ENCODE measurements around the gene PACS2. TPM values are rescaled to one million over a fixed set of nuclear protein-coding genes. Genes with fewer than 3 reads are reported as not detected.
"Not testable (repeated sequence)": the region's sequence is repeated elsewhere in the genome, so short reads cannot be mapped to it uniquely, and the experiment has no call there.

The PACS2 gene
- total RNA-seq, 2 donors from 2014 or later = 24.9 to 26.3 TPM

DNA sequence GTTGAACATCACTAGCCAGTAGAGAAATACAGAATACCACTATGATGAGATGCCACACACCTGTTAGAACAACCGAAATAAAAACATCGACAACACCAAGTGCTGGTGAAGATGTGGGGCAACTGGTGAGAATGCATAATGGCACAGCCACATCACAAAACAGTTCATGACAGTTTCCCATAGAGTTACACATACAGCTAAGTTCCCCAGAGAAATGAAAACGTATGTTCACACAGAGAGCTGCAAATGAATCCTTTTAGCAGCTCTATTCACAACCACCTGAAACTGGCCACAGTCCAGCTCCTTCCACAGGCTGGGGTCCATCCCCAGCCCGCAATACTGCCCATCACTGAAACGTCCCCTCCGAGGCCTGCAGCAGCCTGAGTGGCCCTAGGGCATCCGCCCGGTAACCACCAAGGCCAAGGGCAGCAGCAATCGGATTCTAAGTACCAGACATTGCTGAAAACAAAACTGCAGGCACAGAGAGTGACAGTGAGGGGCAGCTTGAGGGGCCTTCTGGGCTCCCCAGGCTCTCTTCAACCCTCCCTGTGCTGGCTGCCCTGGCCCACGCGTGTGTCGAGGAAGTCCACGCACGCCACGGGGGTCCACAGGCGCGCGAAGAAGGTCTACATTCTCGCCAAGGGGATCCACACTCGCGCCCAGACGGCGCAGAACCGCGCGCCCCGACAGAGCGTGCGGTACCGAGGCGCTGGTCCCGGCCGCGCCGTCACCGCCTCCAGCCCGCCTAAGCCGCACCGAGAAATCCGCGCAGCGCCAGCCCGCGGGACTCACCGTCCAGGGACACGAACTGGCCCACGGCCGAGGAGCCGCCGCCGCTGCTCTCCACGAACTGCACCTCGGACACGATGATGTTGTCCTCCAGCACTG, 14.7 kb upstream of the PACS2 start:
- no peaks in the 10 kb centered on the region for H3K9me3 Mint-ChIP-seq
- peak overlapping the region; percentile 92 for H3K4me3 Mint-ChIP-seq
- ATAC-seq (peak; percentile 0 to 10), DNase-seq (ENCODE audit: low spot score) (no peak)
- no peaks in the 10 kb centered on the region for H3K27me3 Mint-ChIP-seq
- H3K27ac Mint-ChIP-seq = peak overlapping the region; percentile 68 to 85
- peaks cover 16 to 27% of the 10 kb centered on the region in 2 donors for H3K4me1 Mint-ChIP-seq (ENCODE audit: low read depth in 2 of 2)
- H3K36me3 Mint-ChIP-seq = no peaks in the 10 kb centered on the region

- no peaks in the 10 kb centered on the region for H3K27me3 Mint-ChIP-seq
- ATAC-seq (peak; percentile 94 to 95), DNase-seq (ENCODE audit: low spot score) (peak; percentile 97)
- H3K36me3 Mint-ChIP-seq = no peaks in the 10 kb centered on the region
- H3K4me1 Mint-ChIP-seq (ENCODE audit: low read depth in 2 of 2) = peaks cover 22 to 32% of the 10 kb centered on the region in 2 donors
- H3K27ac Mint-ChIP-seq = peak within 1 kb of the TSS; percentile 77 to 85
- H3K4me3 Mint-ChIP-seq = peak within 1 kb of the TSS; percentile 92
- no peaks in the 10 kb centered on the region for H3K9me3 Mint-ChIP-seq
Observed at GRCh38 chr14:105300542-105301102, 13.9 kb upstream of the PACS2 start, which contains the start of gene BRF1. Gene BRF1, minus strand, starts transcription at chr14:105301001. Its CDS starts 372 bp downstream, at chr14:105300629.

DNA sequence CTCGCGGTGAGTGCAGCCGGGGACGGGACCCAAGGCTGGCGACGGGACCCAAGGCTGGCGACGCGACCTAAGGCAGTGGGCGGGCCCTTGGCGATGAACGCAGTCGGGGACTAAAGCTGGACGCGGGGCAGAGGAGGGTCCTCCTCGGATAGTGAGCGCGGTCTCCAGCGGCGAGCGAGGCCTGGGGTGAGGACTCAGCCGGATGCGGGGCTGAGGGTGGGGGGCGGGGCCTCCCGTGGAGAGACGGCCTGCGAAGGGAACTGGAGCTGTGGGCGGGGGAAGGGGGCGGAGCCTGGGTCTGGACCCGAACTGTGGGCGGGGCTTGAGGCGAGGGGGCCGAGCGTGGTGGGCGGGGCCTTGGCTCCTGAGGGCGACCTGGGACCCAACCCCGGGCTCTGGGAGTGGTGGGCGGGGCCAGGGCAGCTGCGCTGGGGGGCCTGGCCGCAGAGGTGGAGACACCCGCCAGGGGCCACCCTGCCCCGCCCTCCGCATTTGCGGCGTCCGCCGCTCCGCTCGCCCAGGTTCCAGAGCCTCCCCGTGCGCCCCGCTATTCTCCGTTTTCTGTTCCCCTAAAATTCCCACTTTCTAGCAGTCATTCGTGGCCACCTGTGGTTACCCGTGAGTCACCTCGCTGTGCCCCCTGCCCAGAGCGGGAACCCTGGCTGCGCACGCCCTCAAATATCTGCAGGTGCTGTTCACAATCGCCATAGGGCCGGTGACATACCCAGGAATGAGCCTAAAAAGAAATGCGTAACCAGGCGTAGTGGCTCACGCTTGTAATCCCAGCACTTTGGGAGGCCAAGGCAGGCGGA, 13.2 kb upstream of the PACS2 start:
- ATAC-seq = peak; percentile 88 to 91
- Mint-ChIP-seq H3K27ac (peak overlapping the region; percentile 77 to 80), H3K9me3 (no peaks in the 10 kb centered on the region), H3K27me3 (no peaks in the 10 kb centered on the region), H3K36me3 (no peaks in the 10 kb centered on the region), H3K4me1 (ENCODE audit: low read depth in 2 of 2) (peaks cover 22 to 32% of the 10 kb centered on the region in 2 donors), H3K4me3 (peak overlapping the region; percentile 87)
- DNase-seq (ENCODE audit: low spot score) = peak; percentile 99

DNA sequence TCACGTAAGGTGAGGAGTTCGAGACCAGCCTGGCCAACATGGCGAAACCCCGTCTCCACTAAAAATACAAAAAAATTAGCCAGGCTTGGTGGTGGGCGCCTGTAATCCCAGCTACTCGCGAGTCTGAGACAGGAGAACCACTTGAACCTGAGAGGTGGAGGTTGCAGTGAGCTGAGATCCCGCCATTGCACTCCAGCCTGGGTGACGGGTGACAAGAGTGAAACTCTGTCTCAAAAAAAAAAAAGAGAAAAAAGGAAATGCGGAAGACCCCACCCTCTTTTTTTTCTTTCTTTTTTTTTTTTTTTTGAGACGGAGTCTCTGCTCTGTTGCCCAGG, 12.7 kb upstream of the PACS2 start:
- peak overlapping the region; percentile 77 to 80 for H3K27ac Mint-ChIP-seq
- peaks cover 22 to 32% of the 10 kb centered on the region in 2 donors for H3K4me1 Mint-ChIP-seq (ENCODE audit: low read depth in 2 of 2)
- H3K9me3 Mint-ChIP-seq; H3K36me3 Mint-ChIP-seq; DNase-seq (ENCODE audit: low spot score); H3K27me3 Mint-ChIP-seq; ATAC-seq: not testable (repeated sequence)
- H3K4me3 Mint-ChIP-seq = peak overlapping the region; percentile 87

GRCh38 chr14:105303949-105304348, 10.6 kb upstream of the PACS2 start:
- Mint-ChIP-seq H3K27ac (peak overlapping the region in 1 of 2 donors; percentile 68), H3K36me3 (no peaks in the 10 kb centered on the region), H3K9me3 (no peaks in the 10 kb centered on the region), H3K4me1 (ENCODE audit: low read depth in 2 of 2) (peaks cover 22 to 28% of the 10 kb centered on the region in 2 donors), H3K27me3 (no peaks in the 10 kb centered on the region), H3K4me3 (peak overlapping the region; percentile 18)
- ATAC-seq (no peak), DNase-seq (ENCODE audit: low spot score) (no peak)

DNA sequence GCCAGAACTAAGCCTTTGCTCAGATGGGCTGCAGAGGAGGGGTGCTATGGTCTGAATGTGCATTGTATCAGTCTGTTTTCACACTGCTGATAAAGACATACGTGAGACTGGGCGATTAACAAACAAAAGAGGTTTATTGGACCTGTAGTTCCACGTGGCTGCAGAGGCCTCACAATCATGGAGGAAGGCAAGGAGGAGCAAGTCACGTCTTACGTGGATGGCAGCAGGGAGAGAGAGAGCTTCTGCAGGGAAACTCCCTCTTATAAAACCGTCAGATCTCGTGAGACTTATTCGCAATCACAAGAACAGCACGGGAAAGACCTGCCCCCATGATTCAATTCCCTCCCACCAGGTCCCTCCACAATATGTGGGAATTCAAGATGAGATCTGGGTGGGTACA, 10.0 kb upstream of the PACS2 start:
- Mint-ChIP-seq H3K9me3 (no peaks in the 10 kb centered on the region), H3K36me3 (no peaks in the 10 kb centered on the region), H3K27ac (peak overlapping the region; percentile 76 to 87), H3K27me3 (no peaks in the 10 kb centered on the region), H3K4me3 (no peak overlapping the region), H3K4me1 (ENCODE audit: low read depth in 2 of 2) (peaks cover 17 to 25% of the 10 kb centered on the region in 2 donors)
- ATAC-seq (no peak), DNase-seq (ENCODE audit: low spot score) (no peak)

DNA sequence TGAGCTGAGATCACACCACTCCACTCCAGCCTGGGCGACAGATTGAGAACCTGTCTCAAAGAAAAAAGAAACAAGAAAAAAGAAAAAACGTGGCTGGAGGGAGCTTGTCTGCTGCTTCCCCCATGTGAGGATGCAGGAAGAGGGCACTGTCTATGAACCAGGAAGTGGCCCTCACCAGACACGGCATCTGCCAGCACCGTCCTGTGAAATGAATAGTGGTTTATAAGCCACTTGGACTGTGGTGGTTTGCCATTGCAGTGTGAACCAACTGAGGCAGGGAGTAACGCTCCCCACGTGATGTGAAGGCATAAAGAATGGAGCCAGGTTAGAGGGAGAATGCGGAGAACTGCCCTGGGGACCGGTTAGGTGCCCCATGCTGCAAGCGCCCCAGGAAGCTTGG, 9.2 kb upstream of the PACS2 start:
- Mint-ChIP-seq H3K9me3 (no peaks in the 10 kb centered on the region), H3K4me3 (peak overlapping the region; percentile 26), H3K4me1 (ENCODE audit: low read depth in 2 of 2) (peaks cover 13 to 21% of the 10 kb centered on the region in 2 donors), H3K27ac (peak overlapping the region; percentile 76 to 87), H3K36me3 (no peaks in the 10 kb centered on the region), H3K27me3 (no peaks in the 10 kb centered on the region)
- no peak for ATAC-seq
- no peak for DNase-seq (ENCODE audit: low spot score)

DNA sequence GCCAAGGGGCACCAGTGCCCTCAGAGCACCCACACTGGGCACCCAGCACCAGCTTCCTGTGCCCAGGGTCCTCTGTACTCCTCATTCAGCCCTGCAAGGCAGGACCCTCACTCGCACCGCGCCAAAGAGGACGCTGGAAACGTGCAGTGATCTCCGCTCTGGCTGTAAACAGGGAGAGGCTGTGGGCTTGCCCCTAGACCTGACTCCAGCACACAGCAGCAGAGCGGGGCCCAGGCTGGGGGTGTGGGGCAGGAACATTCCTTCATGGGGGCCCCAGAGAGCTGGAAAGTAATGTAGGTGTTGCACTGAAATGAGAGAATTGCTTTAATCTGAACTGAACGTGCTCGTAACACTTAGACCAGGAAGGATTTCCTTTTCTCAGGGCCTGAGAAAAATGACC, 8.8 kb upstream of the PACS2 start:
- peak overlapping the region; percentile 76 to 87 for H3K27ac Mint-ChIP-seq
- peaks cover 13 to 21% of the 10 kb centered on the region in 2 donors for H3K4me1 Mint-ChIP-seq (ENCODE audit: low read depth in 2 of 2)
- ATAC-seq (no peak), DNase-seq (ENCODE audit: low spot score) (no peak)
- H3K36me3 Mint-ChIP-seq = no peaks in the 10 kb centered on the region
- no peaks in the 10 kb centered on the region for H3K27me3 Mint-ChIP-seq
- H3K4me3 Mint-ChIP-seq = no peak overlapping the region
- H3K9me3 Mint-ChIP-seq = no peaks in the 10 kb centered on the region

GRCh38 chr14:105307052-105307727, 7.4 kb upstream of the PACS2 start:
- no peaks in the 10 kb centered on the region for H3K9me3 Mint-ChIP-seq
- no peak overlapping the region for H3K4me3 Mint-ChIP-seq
- no peaks in the 10 kb centered on the region for H3K27me3 Mint-ChIP-seq
- no peaks in the 10 kb centered on the region for H3K36me3 Mint-ChIP-seq
- no peak overlapping the region for H3K27ac Mint-ChIP-seq
- ATAC-seq = no peak
- peaks cover 13 to 18% of the 10 kb centered on the region in 2 donors for H3K4me1 Mint-ChIP-seq (ENCODE audit: low read depth in 2 of 2)
- DNase-seq (ENCODE audit: low spot score) = no peak

DNA sequence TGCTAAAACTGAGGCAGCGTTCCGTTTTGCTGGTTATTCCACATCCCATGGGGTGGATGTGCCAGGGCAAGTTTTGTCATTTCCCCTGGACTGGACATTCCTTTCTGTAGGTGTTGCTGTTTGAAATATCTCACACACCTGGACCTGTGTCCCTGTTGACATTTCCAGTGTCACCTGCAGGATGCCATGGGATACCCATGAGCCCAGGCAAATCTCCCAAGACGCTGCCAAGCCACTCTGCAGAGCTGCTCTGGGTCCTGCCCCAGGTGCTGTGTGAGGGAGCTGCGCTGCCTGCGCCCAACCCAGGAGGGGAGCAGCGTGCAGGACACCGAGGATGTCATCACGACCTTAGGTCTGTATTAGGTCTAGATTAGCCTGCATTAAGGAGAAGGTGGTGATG, 5.2 kb upstream of the PACS2 start:
- Mint-ChIP-seq H3K27ac (no peak overlapping the region), H3K27me3 (no peaks in the 10 kb centered on the region), H3K36me3 (no peaks in the 10 kb centered on the region), H3K4me1 (ENCODE audit: low read depth in 2 of 2) (peaks cover 13 to 17% of the 10 kb centered on the region in 2 donors), H3K4me3 (no peak overlapping the region), H3K9me3 (no peaks in the 10 kb centered on the region)
- DNase-seq (ENCODE audit: low spot score) = no peak
- no peak for ATAC-seq

DNA sequence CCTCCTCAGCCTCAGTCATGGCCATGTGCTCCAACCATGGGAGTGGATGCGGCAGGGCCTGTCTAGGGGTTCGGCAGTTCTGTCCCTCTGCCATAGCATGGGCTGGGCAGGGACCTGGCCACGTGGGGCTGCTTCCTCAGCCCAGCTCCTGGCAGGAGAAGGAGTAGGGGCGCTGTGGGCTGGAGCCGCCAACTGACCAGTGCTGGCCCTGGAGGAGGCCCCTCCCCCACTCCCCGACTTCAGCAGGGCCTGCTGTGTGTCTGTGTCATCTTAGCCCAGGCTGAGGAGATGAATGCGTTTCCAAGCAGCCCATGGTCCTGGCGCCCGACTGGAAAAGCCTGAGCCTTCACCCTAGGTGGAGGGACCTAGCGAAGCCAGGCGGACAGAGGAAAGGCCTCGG, 2.7 kb upstream of the PACS2 start:
- Mint-ChIP-seq H3K4me1 (ENCODE audit: low read depth in 2 of 2) (peaks cover 8 to 9% of the 10 kb centered on the region in 2 donors), H3K27me3 (no peaks in the 10 kb centered on the region), H3K36me3 (no peaks in the 10 kb centered on the region), H3K27ac (no peak overlapping the region), H3K4me3 (no peak overlapping the region), H3K9me3 (no peaks in the 10 kb centered on the region)
- ATAC-seq (no peak), DNase-seq (ENCODE audit: low spot score) (no peak)

- no peaks in the 10 kb centered on the region for H3K9me3 Mint-ChIP-seq
- no peaks in the 10 kb centered on the region for H3K27me3 Mint-ChIP-seq
- H3K36me3 Mint-ChIP-seq = no peaks in the 10 kb centered on the region
- DNase-seq (ENCODE audit: low spot score) (no peak), ATAC-seq (no peak)
- H3K4me1 Mint-ChIP-seq (ENCODE audit: low read depth in 2 of 2) = peaks cover 8 to 9% of the 10 kb centered on the region in 2 donors
- H3K27ac Mint-ChIP-seq = peak overlapping the region; percentile 77 to 88
- peak overlapping the region; percentile 84 for H3K4me3 Mint-ChIP-seq
Observed at GRCh38 chr14:105312973-105313372, 1.6 kb upstream of the PACS2 start.
